Measurements from ENCODE around the gene TERT.

DNA sequence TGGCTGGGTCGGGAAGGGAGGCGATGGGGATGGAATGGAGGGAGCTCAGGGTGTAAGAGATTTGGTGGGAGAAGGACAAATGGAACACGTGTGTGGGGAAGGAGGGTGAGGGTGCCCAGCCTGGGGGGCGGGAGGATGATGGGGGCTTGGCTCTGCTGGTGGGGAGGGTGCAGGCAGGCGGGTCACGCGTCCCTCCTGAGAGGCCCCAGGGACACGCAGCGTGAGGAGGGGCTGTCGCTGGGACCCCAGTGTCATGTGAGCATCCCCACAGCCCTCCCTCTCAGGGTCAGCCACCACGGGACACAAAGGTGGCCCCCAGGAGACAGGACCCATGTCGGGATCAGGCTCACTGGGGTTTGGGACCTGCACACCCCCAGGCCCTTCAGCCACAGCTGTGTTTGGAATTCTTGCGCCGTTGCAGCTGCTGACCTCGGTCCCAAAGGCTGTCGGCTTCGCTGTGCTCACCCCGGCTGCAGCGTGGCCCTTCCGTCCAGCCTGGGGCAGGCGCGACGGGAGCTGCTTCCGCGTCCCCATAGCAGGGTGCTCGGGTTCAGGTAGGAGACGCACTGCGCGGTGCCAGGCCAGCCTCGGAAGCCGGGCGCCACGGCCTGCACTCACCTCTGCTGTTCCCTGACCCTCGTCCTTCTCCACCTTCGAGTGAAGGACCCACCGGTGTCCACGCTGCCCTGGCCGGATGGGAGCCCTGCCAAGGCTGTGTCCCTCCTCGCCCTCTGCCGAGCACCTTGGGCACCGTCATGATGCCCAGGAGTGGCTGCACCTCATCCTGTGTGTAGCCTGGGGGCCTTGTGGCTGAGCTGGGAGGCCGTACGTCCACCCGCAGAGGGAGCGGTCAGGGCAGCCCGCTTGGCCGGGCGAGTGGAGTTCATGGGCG, 88.1 kb downstream of the TERT start:
- TF ChIP-seq, protein P1, sequence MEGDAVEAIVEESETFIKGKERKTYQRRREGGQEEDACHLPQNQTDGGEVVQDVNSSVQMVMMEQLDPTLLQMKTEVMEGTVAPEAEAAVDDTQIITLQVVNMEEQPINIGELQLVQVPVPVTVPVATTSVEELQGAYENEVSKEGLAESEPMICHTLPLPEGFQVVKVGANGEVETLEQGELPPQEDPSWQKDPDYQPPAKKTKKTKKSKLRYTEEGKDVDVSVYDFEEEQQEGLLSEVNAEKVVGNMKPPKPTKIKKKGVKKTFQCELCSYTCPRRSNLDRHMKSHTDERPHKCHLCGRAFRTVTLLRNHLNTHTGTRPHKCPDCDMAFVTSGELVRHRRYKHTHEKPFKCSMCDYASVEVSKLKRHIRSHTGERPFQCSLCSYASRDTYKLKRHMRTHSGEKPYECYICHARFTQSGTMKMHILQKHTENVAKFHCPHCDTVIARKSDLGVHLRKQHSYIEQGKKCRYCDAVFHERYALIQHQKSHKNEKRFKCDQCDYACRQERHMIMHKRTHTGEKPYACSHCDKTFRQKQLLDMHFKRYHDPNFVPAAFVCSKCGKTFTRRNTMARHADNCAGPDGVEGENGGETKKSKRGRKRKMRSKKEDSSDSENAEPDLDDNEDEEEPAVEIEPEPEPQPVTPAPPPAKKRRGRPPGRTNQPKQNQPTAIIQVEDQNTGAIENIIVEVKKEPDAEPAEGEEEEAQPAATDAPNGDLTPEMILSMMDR (IDR thresholded peaks at IDR 0.05) = no peak
- TF ChIP-seq POLR2A (IDR thresholded peaks at IDR 0.05) (no peak), POLR2AphosphoS5 (IDR thresholded peaks at IDR 0.05) (no peak), EP300 (IDR thresholded peaks at IDR 0.05) (no peak)

Data from stomach (tissue), 4 donors.